Measurements from ENCODE around the gene SPON1. TPM values are rescaled to one million over a fixed set of nuclear protein-coding genes. Genes with fewer than 3 reads are reported as not detected.
A peak's percentile ranks its signal among the peaks of the same experiment; 100 is the strongest.

SPON1 gene
- total RNA-seq, 1 experiment from 2014 or later: 0.10 TPM

DNA sequence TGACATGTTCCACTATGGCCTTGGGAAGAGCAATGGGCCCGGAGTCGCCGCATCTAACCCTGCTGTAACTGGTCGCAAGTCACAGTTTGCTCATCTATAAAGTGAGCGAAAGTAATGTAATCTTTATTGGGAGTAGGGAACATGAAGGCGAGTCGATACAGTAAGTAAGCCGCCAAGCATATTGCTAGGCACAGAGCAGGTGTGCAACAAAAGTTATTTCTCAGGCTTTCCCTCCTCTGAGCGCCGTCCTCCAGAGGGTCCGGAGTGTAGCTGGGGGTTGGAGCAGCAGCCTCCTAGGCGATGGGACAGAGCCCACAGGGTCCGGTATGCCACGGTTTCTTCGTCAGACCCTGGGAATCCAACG, 343 bp upstream of the SPON1 start:
- no peak for DNase-seq (ENCODE audit: low read depth, low spot score)
- intact Hi-C loops (cut with micrococcal nuclease; ENCODE audit: unreplicated experiment) (no loop called here), in situ Hi-C loops (cut with HindIII; ENCODE audit: low pct_unique_long_range_greater_than_20kb, low sequenced_read_pairs) (loop anchor here (25.0 kb wide), 1 partner anchor 275 kb away; no protein-coding TSS in a partner anchor)
- H3K27ac ChIP-seq (ENCODE audit: low read length): no peak overlapping the region
- CTCF ChIA-PET: no interaction called here
- POLR2A ChIA-PET: no interaction called here
- no TSS peak for BruUV-seq (replicated peaks)
- ATAC-seq: no peak
- no peaks in the 10 kb centered on the region for H3K4me1 ChIP-seq (ENCODE audit: control insufficient read depth, insufficient read depth, low read length)
- H3K9me3 ChIP-seq (ENCODE audit: control insufficient read depth, insufficient read depth, low read depth, low read length): no peaks in the 10 kb centered on the region
- H3K4me3 ChIP-seq (ENCODE audit: low read depth in 2 of 2, low read length in 2 of 2): no peak overlapping the region
- TF ChIP-seq POLR2AphosphoS5 (IDR thresholded peaks at IDR 0.05; ENCODE audit: low read depth, low read length) (no peak), TCF7L2 (IDR thresholded peaks at IDR 0.05; ENCODE audit: low read depth, low read length) (no peak), REST (IDR thresholded peaks at IDR 0.05; ENCODE audit: insufficient read depth in 1 of 2, low read depth in 2 of 2, low read length in 1 of 2) (no peak), CTCF (IDR thresholded peaks at IDR 0.05) (no peak), SIN3A (IDR thresholded peaks at IDR 0.05; ENCODE audit: borderline replicate concordance, insufficient read depth, low read depth, low read length) (no peak)
- peaks cover 78% of the 10 kb centered on the region for H3K27me3 ChIP-seq (ENCODE audit: control insufficient read depth, insufficient read depth, low read length)
- H3K36me3 ChIP-seq (ENCODE audit: control insufficient read depth, insufficient read depth, low read length): no peaks in the 10 kb centered on the region

- DNase-seq (ENCODE audit: low read depth, low spot score) (no peak), ATAC-seq (peak; percentile 37)
- ChIA-PET POLR2A (no interaction called here), CTCF (interaction anchor here (0.5 kb wide), 1 partner anchor 262 kb away, joined by 5 read pairs; no protein-coding TSS in a partner anchor)
- H3K27me3 ChIP-seq (ENCODE audit: control insufficient read depth, insufficient read depth, low read length): peaks cover 74% of the 10 kb centered on the region
- H3K9me3 ChIP-seq (ENCODE audit: control insufficient read depth, insufficient read depth, low read depth, low read length): no peaks in the 10 kb centered on the region
- TF ChIP-seq TCF7L2 (IDR thresholded peaks at IDR 0.05; ENCODE audit: low read depth, low read length) (no peak), SIN3A (IDR thresholded peaks at IDR 0.05; ENCODE audit: borderline replicate concordance, insufficient read depth, low read depth, low read length) (no peak), POLR2AphosphoS5 (IDR thresholded peaks at IDR 0.05; ENCODE audit: low read depth, low read length) (no peak), CTCF (IDR thresholded peaks at IDR 0.05) (no peak), REST (IDR thresholded peaks at IDR 0.05; ENCODE audit: insufficient read depth in 1 of 2, low read depth in 2 of 2, low read length in 1 of 2) (no peak)
- H3K4me3 ChIP-seq (ENCODE audit: low read depth in 2 of 2, low read length in 2 of 2): no peak overlapping the region
- in situ Hi-C loops (cut with HindIII; ENCODE audit: low pct_unique_long_range_greater_than_20kb, low sequenced_read_pairs): loop anchor here (25.0 kb wide), 1 partner anchor 274 kb away; no protein-coding TSS in a partner anchor
- no peaks in the 10 kb centered on the region for H3K4me1 ChIP-seq (ENCODE audit: control insufficient read depth, insufficient read depth, low read length)
- H3K27ac ChIP-seq (ENCODE audit: low read length): no peak overlapping the region
- intact Hi-C loops (cut with micrococcal nuclease; ENCODE audit: unreplicated experiment): no loop called here
- no TSS peak for BruUV-seq (replicated peaks)
- H3K36me3 ChIP-seq (ENCODE audit: control insufficient read depth, insufficient read depth, low read length): no peaks in the 10 kb centered on the region
Observed at GRCh38 chr11:13963169-13963948, 836 bp downstream of the SPON1 start.
